H9 (cell line): Measurements from ENCODE around the gene CHCHD1. TPM values are rescaled to one million over a fixed set of nuclear protein-coding genes. Genes with fewer than 3 reads are reported as not detected.

Experiments used
- DNase-seq: peaks from one replicate; pipeline ENCODE4 v3.0.0-alpha.2; 2017
- H2AFZ ChIP-seq: one replicate; pipeline ENCODE4 v1.6.1; 2013; ENCODE audit warnings: mild to moderate bottlenecking, low read length, control low read depth, moderate library complexity
- H2AK5ac ChIP-seq: 2 replicates; pipeline ENCODE4 v1.6.1; 2013; ENCODE audit warnings: low read length, control low read depth, mixed read lengths; ENCODE audit not compliant: insufficient read length
- H2BK120ac ChIP-seq: one replicate; pipeline ENCODE4 v1.6.1; 2013; ENCODE audit warnings: low read depth, mild to moderate bottlenecking, low read length, control low read depth, inconsistent platforms; ENCODE audit not compliant: poor library complexity, severe bottlenecking
- H2BK12ac ChIP-seq: 2 replicates; pipeline ENCODE4 v1.6.1; 2013; ENCODE audit warnings: low read length, control low read depth, mixed read lengths, low read depth; ENCODE audit not compliant: insufficient read length
- H2BK15ac ChIP-seq: 2 replicates; pipeline ENCODE4 v1.6.1; 2013; ENCODE audit warnings: low read depth, low read length, control low read depth
- H2BK20ac ChIP-seq: one replicate; pipeline ENCODE4 v1.6.1; 2013; ENCODE audit warnings: low read depth, mild to moderate bottlenecking, low read length, control low read depth, inconsistent platforms; ENCODE audit not compliant: poor library complexity, severe bottlenecking
- H2BK5ac ChIP-seq: 2 replicates; pipeline ENCODE4 v1.6.1; 2013; ENCODE audit warnings: low read length, control low read depth, mixed read lengths; ENCODE audit not compliant: insufficient read length
- H3K14ac ChIP-seq: 2 replicates; pipeline ENCODE4 v1.6.1; 2013; ENCODE audit warnings: low read length, control low read depth; ENCODE audit not compliant: insufficient read depth
- H3K18ac ChIP-seq: 2 replicates; pipeline ENCODE4 v1.6.1; 2013; ENCODE audit warnings: low read depth, mild to moderate bottlenecking, mixed read lengths, low read length, control low read depth; ENCODE audit not compliant: insufficient read length
- H3K23ac ChIP-seq: 2 replicates; pipeline ENCODE4 v1.6.1; 2013; ENCODE audit warnings: low read length, control low read depth, mixed read lengths, low read depth; ENCODE audit not compliant: insufficient read length
- H3K23me2 ChIP-seq: 2 replicates; pipeline ENCODE4 v1.6.1; 2013; ENCODE audit warnings: low read depth, mild to moderate bottlenecking, mixed read lengths, low read length, control low read depth; ENCODE audit not compliant: insufficient read length, poor library complexity, severe bottlenecking
- H3K27ac ChIP-seq: 2 replicates; pipeline ENCODE4 v1.5.1; 2013; ENCODE audit warnings: low read length, control low read depth, mixed read lengths, low read depth; ENCODE audit not compliant: insufficient read length
- H3K27me3 ChIP-seq: 2 replicates; pipeline ENCODE4 v1.6.1; 2013; ENCODE audit warnings: low read length, control low read depth, inconsistent platforms; ENCODE audit not compliant: insufficient read depth
- H3K4ac ChIP-seq: 2 replicates; pipeline ENCODE4 v1.6.1; 2013; ENCODE audit warnings: low read depth, mild to moderate bottlenecking, control low read depth, inconsistent platforms, low read length, moderate library complexity
- H3K4me1 ChIP-seq: 2 replicates; pipeline ENCODE4 v1.6.1; 2013; ENCODE audit warnings: low read length, control low read depth, inconsistent platforms; ENCODE audit not compliant: insufficient read depth
- H3K4me2 ChIP-seq: 2 replicates; pipeline ENCODE4 v1.6.1; 2013; ENCODE audit warnings: low read length, control low read depth, mixed read lengths; ENCODE audit not compliant: insufficient read length, insufficient read depth
- H3K56ac ChIP-seq: 2 replicates; pipeline ENCODE4 v1.6.1; 2013; ENCODE audit warnings: low read depth, mild to moderate bottlenecking, mixed read lengths, low read length, control low read depth; ENCODE audit not compliant: insufficient read length
- H3K79me1 ChIP-seq: 2 replicates; pipeline ENCODE4 v1.6.1; 2013; ENCODE audit warnings: low read depth, mild to moderate bottlenecking, moderate library complexity, low read length, control low read depth, inconsistent platforms; ENCODE audit not compliant: insufficient read depth, poor library complexity, severe bottlenecking
- H3K79me2 ChIP-seq: 2 replicates; pipeline ENCODE4 v1.6.1; 2013; ENCODE audit warnings: low read length, control low read depth, inconsistent platforms; ENCODE audit not compliant: insufficient read depth
- H3K9ac ChIP-seq: 2 replicates; pipeline ENCODE4 v1.6.1; 2013; ENCODE audit warnings: low read length, control low read depth, mixed read lengths; ENCODE audit not compliant: insufficient read length; ENCODE audit errors: extremely low read depth
- H3K9me3 ChIP-seq: one replicate; pipeline ENCODE4 v1.6.1; 2013; ENCODE audit warnings: low read depth, low read length, inconsistent platforms; ENCODE audit not compliant: control insufficient read depth
- H3T11ph ChIP-seq: one replicate; pipeline ENCODE4 v1.6.1; 2013; ENCODE audit warnings: mild to moderate bottlenecking, low read length, control low read depth, inconsistent platforms
- H4K20me1 ChIP-seq: one replicate; pipeline ENCODE4 v1.6.1; 2013; ENCODE audit not compliant: control insufficient read depth, insufficient read length, insufficient read depth
- H4K5ac ChIP-seq: 2 replicates; pipeline ENCODE4 v1.6.1; 2013; ENCODE audit warnings: low read depth, mild to moderate bottlenecking, mixed read lengths, low read length, control low read depth; ENCODE audit not compliant: insufficient read length
- H4K8ac ChIP-seq: replicated peaks from 2 replicates; pipeline ENCODE4 v1.6.1; 2013; ENCODE audit warnings: low read length, control low read depth, mixed read lengths, low read depth; ENCODE audit not compliant: insufficient read length
- H4K91ac ChIP-seq: 2 replicates; pipeline ENCODE4 v1.6.1; 2013; ENCODE audit warnings: low read depth, mild to moderate bottlenecking, moderate library complexity, mixed read lengths, low read length, control low read depth; ENCODE audit not compliant: insufficient read length
- H3K27ac Mint-ChIP-seq, 3 experiments: 2 replicates in 2 of 3; 3 replicates in 1 of 3; pipeline ENCODE4 v1.8.0; 2020 to 2021; ENCODE audit warnings: mixed read lengths in 3 of 3, mild to moderate bottlenecking in 1 of 3, moderate library complexity in 1 of 3
- H3K27me3 Mint-ChIP-seq: 2 replicates; pipeline ENCODE4 v1.8.0; 2021; ENCODE audit warnings: low read depth, mild to moderate bottlenecking, moderate library complexity, mixed read lengths
- H3K36me3 Mint-ChIP-seq, 3 experiments: 2 replicates in 2 of 3; 3 replicates in 1 of 3; pipeline ENCODE4 v1.8.0; 2020 to 2021; ENCODE audit warnings: low read depth in 3 of 3, mixed read lengths in 3 of 3; ENCODE audit not compliant: insufficient read depth in 1 of 3
- H3K4me1 Mint-ChIP-seq, 2 experiments: 2 replicates each; pipeline ENCODE4 v1.8.0; 2020; ENCODE audit warnings: mixed read lengths in 2 of 2
- H3K4me3 Mint-ChIP-seq, 2 experiments: 2 replicates in 1 of 2; 3 replicates in 1 of 2; pipeline ENCODE4 v1.8.0; 2020 to 2021; ENCODE audit warnings: mild to moderate bottlenecking in 2 of 2, mixed read lengths in 2 of 2, moderate library complexity in 1 of 2
- H3K9me3 Mint-ChIP-seq, 2 experiments: 2 replicates in 1 of 2; 3 replicates in 1 of 2; pipeline ENCODE4 v1.8.0; 2020; ENCODE audit warnings: mild to moderate bottlenecking in 2 of 2, mixed read lengths in 2 of 2, moderate library complexity in 1 of 2
- WGBS: extraction: QIAGEN DNeasy Blood & Tissue Kit; methylation state at CpG from one replicate; pipeline ENCODE4 v1.1.7; 2013; ENCODE audit warnings: missing lambda C conversion rate, low lambda C conversion rate, mixed read lengths; ENCODE audit not compliant: insufficient read length; ENCODE audit errors: extremely low coverage; 5-methylcytosine and 5-hydroxymethylcytosine counted together
- total RNA-seq: library from RNA; stranded (reverse); gene quantifications from 2 replicates; pipeline ENCODE4 v1.2.1, GENCODE V29; 2021
- TF ChIP-seq, protein P1 (sequence below): fragments of 200-600 bp; sonication (generic); conservative IDR thresholded peaks from 3 replicates; pipeline ENCODE4 v1.8.0; 2021; ENCODE audit warnings: antibody characterized with exemption, mild to moderate bottlenecking

The CHCHD1 gene
- total RNA-seq, 1 experiment from 2014 or later, result 45.9 TPM

DNA sequence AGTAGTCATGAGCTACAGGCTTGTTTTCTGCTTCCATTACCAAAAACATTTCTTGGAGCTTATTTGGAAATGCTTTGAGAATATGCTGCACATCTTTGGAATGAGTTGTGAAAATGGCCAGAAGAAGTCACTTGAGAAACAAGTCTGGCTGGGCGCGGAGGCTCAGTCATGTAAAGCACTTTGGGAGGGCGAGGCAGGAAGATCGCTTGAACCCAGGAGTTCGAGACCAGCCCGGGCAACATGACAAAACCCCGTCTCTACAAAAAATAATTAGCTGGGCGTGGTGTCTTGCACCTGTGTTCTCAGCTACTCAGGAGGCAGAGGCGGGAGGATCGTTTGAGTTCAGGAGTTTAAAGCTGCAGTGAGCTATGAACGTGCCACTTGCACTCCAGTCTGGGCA lies 882 bp upstream of the CHCHD1 start:
- Histone ChIP-seq H3K18ac (no peak overlapping the region), H3K56ac (no peak overlapping the region), H3K27me3 (no peaks in the 10 kb centered on the region), H3K23ac (no peak overlapping the region), H2BK20ac (no peak overlapping the region), H2BK5ac (no peak overlapping the region), H3K9me3 (no peaks in the 10 kb centered on the region), H4K91ac (no peak overlapping the region), H3T11ph (no peak overlapping the region), H3K23me2 (peaks cover 6% of the 10 kb centered on the region), H4K5ac (peak overlapping the region; percentile 55), H3K4me1 (no peaks in the 10 kb centered on the region; the same call in 1 of the 2 replicates), H2BK15ac (no peak overlapping the region), H3K9ac (peak overlapping the region; percentile 89), H3K79me1 (peaks cover 11% of the 10 kb centered on the region), H4K8ac (no peak overlapping the region), H2AK5ac (no peak overlapping the region), H4K20me1 (no peaks in the 10 kb centered on the region), H3K14ac (no peak overlapping the region), H2BK12ac (no peak overlapping the region), H2BK120ac (no peak overlapping the region), H3K27ac (no peak overlapping the region), H2AFZ (no peak overlapping the region), H3K4me2 (peak overlapping the region; percentile 99), H3K79me2 (peaks cover 10% of the 10 kb centered on the region; the same call in 1 of the 2 replicates), H3K4ac (no peak overlapping the region)
- Mint-ChIP-seq H3K36me3 (peaks cover 8 to 29% (median 26%) of the 10 kb centered on the region in 3 experiments; a peak in 6 of 7 replicates), H3K4me3 (peak overlapping the region; percentile 99), H3K27me3 (no peaks in the 10 kb centered on the region), H3K9me3 (no peaks in the 10 kb centered on the region), H3K4me1 (peaks cover 27% of the 10 kb centered on the region in 2 experiments), H3K27ac (peak overlapping the region in 1 of 3 experiments; percentile 24; a peak in 1 of 7 replicates)
- WGBS, result no CpG with 5 or more reads among the region's 11 CpGs
- no peak for DNase-seq
- TF ChIP-seq, protein P1, sequence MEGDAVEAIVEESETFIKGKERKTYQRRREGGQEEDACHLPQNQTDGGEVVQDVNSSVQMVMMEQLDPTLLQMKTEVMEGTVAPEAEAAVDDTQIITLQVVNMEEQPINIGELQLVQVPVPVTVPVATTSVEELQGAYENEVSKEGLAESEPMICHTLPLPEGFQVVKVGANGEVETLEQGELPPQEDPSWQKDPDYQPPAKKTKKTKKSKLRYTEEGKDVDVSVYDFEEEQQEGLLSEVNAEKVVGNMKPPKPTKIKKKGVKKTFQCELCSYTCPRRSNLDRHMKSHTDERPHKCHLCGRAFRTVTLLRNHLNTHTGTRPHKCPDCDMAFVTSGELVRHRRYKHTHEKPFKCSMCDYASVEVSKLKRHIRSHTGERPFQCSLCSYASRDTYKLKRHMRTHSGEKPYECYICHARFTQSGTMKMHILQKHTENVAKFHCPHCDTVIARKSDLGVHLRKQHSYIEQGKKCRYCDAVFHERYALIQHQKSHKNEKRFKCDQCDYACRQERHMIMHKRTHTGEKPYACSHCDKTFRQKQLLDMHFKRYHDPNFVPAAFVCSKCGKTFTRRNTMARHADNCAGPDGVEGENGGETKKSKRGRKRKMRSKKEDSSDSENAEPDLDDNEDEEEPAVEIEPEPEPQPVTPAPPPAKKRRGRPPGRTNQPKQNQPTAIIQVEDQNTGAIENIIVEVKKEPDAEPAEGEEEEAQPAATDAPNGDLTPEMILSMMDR, result no peak
